Suprapubic skin (tissue), 3 donors: ENCODE results near the gene PHF5A.

ENCODE experiments used
- CTCF ChIP-seq, 2 donors: fragments of 200-600 bp in 1 of 2; fragments of 450-650 bp in 1 of 2; sonication (generic) in 1 of 2; IDR thresholded peaks; one replicate each; pipeline ENCODE4 v1.5.1; 2016 to 2019; ENCODE audit warnings: antibody characterized with exemption in 2 of 2, mild to moderate bottlenecking in 1 of 2, moderate library complexity in 1 of 2
- EP300 ChIP-seq: sonication (generic); formaldehyde crosslinking; IDR thresholded peaks from one replicate; pipeline ENCODE4 v1.6.1; 2017; ENCODE audit warnings: antibody characterized with exemption
- POLR2A ChIP-seq, 2 donors: fragments of 450-650 bp; IDR thresholded peaks; one replicate each; pipeline ENCODE4 v1.6.1; 2017; ENCODE audit warnings: antibody characterized with exemption in 2 of 2, mild to moderate bottlenecking in 2 of 2, moderate library complexity in 2 of 2

DNA sequence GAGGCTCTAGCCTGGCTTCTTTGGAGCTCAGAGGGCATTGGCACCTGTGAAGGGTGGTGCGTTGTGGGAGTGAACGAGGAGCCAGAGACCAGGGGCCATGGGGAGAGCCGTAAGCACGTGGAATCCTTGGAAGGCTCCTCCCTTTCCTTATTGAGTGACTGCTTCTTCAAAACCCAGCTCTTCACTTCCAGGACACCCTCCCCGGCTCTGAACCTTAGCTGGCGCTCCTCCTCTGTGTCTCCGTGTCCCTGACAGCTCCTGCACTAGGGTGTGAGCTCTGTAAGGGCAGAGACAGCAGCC lies 49.5 kb upstream of the PHF5A start:
- TF ChIP-seq POLR2A (IDR thresholded peaks at IDR 0.05), result no peak
- TF ChIP-seq CTCF (IDR thresholded peaks at IDR 0.05), result no peak
- no peak for TF ChIP-seq EP300
